ENCODE results near the gene GRIP1.

Gene GRIP1

GRCh38 chr12:66398931-66399910, 279.7 kb downstream of the GRIP1 start:
- no peaks in the 10 kb centered on the region for H3K9me3 ChIP-seq (replicated peaks; ENCODE audit: low read length)
- no peaks in the 10 kb centered on the region for H3K36me3 ChIP-seq (ENCODE audit: insufficient read depth, low read length)
- H3K4me3 ChIP-seq (ENCODE audit: low read length) = no peak overlapping the region
- H3K4me2 ChIP-seq (ENCODE audit: low read length) = no peak overlapping the region
- peaks cover under 1% of the 10 kb centered on the region for H3K27me3 ChIP-seq (ENCODE audit: control insufficient read depth, insufficient read depth, low read length)
- no peaks in the 10 kb centered on the region for H3K4me1 ChIP-seq (ENCODE audit: control insufficient read depth, insufficient read depth, low read length)
- H3K9ac ChIP-seq (ENCODE audit: low read depth, low read length) = no peak overlapping the region

- no peaks in the 10 kb centered on the region for H3K36me3 ChIP-seq (ENCODE audit: insufficient read depth, low read length)
- H3K9me3 ChIP-seq (replicated peaks; ENCODE audit: low read length) = no peaks in the 10 kb centered on the region
- no peak overlapping the region for H3K4me2 ChIP-seq (ENCODE audit: low read length)
- H3K4me1 ChIP-seq (ENCODE audit: control insufficient read depth, insufficient read depth, low read length) = no peaks in the 10 kb centered on the region
- no peak overlapping the region for H3K9ac ChIP-seq (ENCODE audit: low read depth, low read length)
- H3K4me3 ChIP-seq (ENCODE audit: low read length) = no peak overlapping the region
- peaks cover 8% of the 10 kb centered on the region for H3K27me3 ChIP-seq (ENCODE audit: control insufficient read depth, insufficient read depth, low read length)
Observed at GRCh38 chr12:66397574-66398290, 281.1 kb downstream of the GRIP1 start.

- no peak overlapping the region for H3K4me3 ChIP-seq (ENCODE audit: low read length)
- H3K9me3 ChIP-seq (replicated peaks; ENCODE audit: low read length) = no peaks in the 10 kb centered on the region
- H3K4me1 ChIP-seq (ENCODE audit: control insufficient read depth, insufficient read depth, low read length) = no peaks in the 10 kb centered on the region
Observed at GRCh38 chr12:66393890-66394289, 285.0 kb downstream of the GRIP1 start.

GRCh38 chr12:66392266-66392915, 286.5 kb downstream of the GRIP1 start:
- H3K9ac ChIP-seq (ENCODE audit: low read depth, low read length) = no peak overlapping the region

More at GRCh38 chr12:66393890-66394289, 285.0 kb downstream of the GRIP1 start:
- Histone ChIP-seq H3K4me2 (ENCODE audit: low read length) (no peak overlapping the region), H3K36me3 (ENCODE audit: insufficient read depth, low read length) (no peaks in the 10 kb centered on the region), H3K27me3 (ENCODE audit: control insufficient read depth, insufficient read depth, low read length) (peaks cover 14% of the 10 kb centered on the region), H3K9ac (ENCODE audit: low read depth, low read length) (no peak overlapping the region)

GRCh38 chr12:66388517-66388916, 290.4 kb downstream of the GRIP1 start:
- Histone ChIP-seq H3K9me3 (replicated peaks; ENCODE audit: low read length) (no peaks in the 10 kb centered on the region), H3K27me3 (ENCODE audit: control insufficient read depth, insufficient read depth, low read length) (peaks cover 19% of the 10 kb centered on the region), H3K9ac (ENCODE audit: low read depth, low read length) (no peak overlapping the region), H3K4me3 (ENCODE audit: low read length) (no peak overlapping the region), H3K4me2 (ENCODE audit: low read length) (no peak overlapping the region), H3K4me1 (ENCODE audit: control insufficient read depth, insufficient read depth, low read length) (no peaks in the 10 kb centered on the region), H3K36me3 (ENCODE audit: insufficient read depth, low read length) (no peaks in the 10 kb centered on the region)

More at GRCh38 chr12:66392266-66392915, 286.5 kb downstream of the GRIP1 start:
- no peaks in the 10 kb centered on the region for H3K9me3 ChIP-seq (replicated peaks; ENCODE audit: low read length)
- H3K36me3 ChIP-seq (ENCODE audit: insufficient read depth, low read length) = no peaks in the 10 kb centered on the region
- H3K27me3 ChIP-seq (ENCODE audit: control insufficient read depth, insufficient read depth, low read length) = peaks cover 20% of the 10 kb centered on the region
- H3K4me2 ChIP-seq (ENCODE audit: low read length) = no peak overlapping the region
- no peak overlapping the region for H3K4me3 ChIP-seq (ENCODE audit: low read length)
- no peaks in the 10 kb centered on the region for H3K4me1 ChIP-seq (ENCODE audit: control insufficient read depth, insufficient read depth, low read length)

GRCh38 chr12:66387117-66387516, 291.8 kb downstream of the GRIP1 start:
- H3K9me3 ChIP-seq (replicated peaks; ENCODE audit: low read length) = no peaks in the 10 kb centered on the region
- no peaks in the 10 kb centered on the region for H3K4me1 ChIP-seq (ENCODE audit: control insufficient read depth, insufficient read depth, low read length)
- H3K9ac ChIP-seq (ENCODE audit: low read depth, low read length) = no peak overlapping the region
- no peaks in the 10 kb centered on the region for H3K36me3 ChIP-seq (ENCODE audit: insufficient read depth, low read length)
- H3K4me3 ChIP-seq (ENCODE audit: low read length) = no peak overlapping the region
- peaks cover 23% of the 10 kb centered on the region for H3K27me3 ChIP-seq (ENCODE audit: control insufficient read depth, insufficient read depth, low read length)
- no peak overlapping the region for H3K4me2 ChIP-seq (ENCODE audit: low read length)

GRCh38 chr12:66380769-66381535, 297.9 kb downstream of the GRIP1 start:
- Histone ChIP-seq H3K4me1 (ENCODE audit: control insufficient read depth, insufficient read depth, low read length) (no peaks in the 10 kb centered on the region), H3K4me3 (ENCODE audit: low read length) (no peak overlapping the region), H3K4me2 (ENCODE audit: low read length) (no peak overlapping the region), H3K9me3 (replicated peaks; ENCODE audit: low read length) (no peaks in the 10 kb centered on the region), H3K36me3 (ENCODE audit: insufficient read depth, low read length) (no peaks in the 10 kb centered on the region), H3K9ac (ENCODE audit: low read depth, low read length) (no peak overlapping the region), H3K27me3 (ENCODE audit: control insufficient read depth, insufficient read depth, low read length) (peaks cover 5% of the 10 kb centered on the region)

GRCh38 chr12:66379616-66380015, 299.3 kb downstream of the GRIP1 start:
- no peak overlapping the region for H3K9ac ChIP-seq (ENCODE audit: low read depth, low read length)
- H3K4me1 ChIP-seq (ENCODE audit: control insufficient read depth, insufficient read depth, low read length) = no peaks in the 10 kb centered on the region
- no peak overlapping the region for H3K4me3 ChIP-seq (ENCODE audit: low read length)
- no peaks in the 10 kb centered on the region for H3K9me3 ChIP-seq (replicated peaks; ENCODE audit: low read length)
- H3K36me3 ChIP-seq (ENCODE audit: insufficient read depth, low read length) = no peaks in the 10 kb centered on the region
- H3K27me3 ChIP-seq (ENCODE audit: control insufficient read depth, insufficient read depth, low read length) = peaks cover 5% of the 10 kb centered on the region
- no peak overlapping the region for H3K4me2 ChIP-seq (ENCODE audit: low read length)

GRCh38 chr12:66375560-66375959, 303.3 kb downstream of the GRIP1 start:
- no peaks in the 10 kb centered on the region for H3K9me3 ChIP-seq (replicated peaks; ENCODE audit: low read length)
- H3K9ac ChIP-seq (ENCODE audit: low read depth, low read length) = no peak overlapping the region
- H3K4me3 ChIP-seq (ENCODE audit: low read length) = no peak overlapping the region
- no peak overlapping the region for H3K4me2 ChIP-seq (ENCODE audit: low read length)
- no peaks in the 10 kb centered on the region for H3K36me3 ChIP-seq (ENCODE audit: insufficient read depth, low read length)
- no peaks in the 10 kb centered on the region for H3K27me3 ChIP-seq (ENCODE audit: control insufficient read depth, insufficient read depth, low read length)
- H3K4me1 ChIP-seq (ENCODE audit: control insufficient read depth, insufficient read depth, low read length) = no peaks in the 10 kb centered on the region

GRCh38 chr12:66371982-66372381, 306.9 kb downstream of the GRIP1 start:
- Histone ChIP-seq H3K9me3 (replicated peaks; ENCODE audit: low read length) (no peaks in the 10 kb centered on the region), H3K4me2 (ENCODE audit: low read length) (no peak overlapping the region), H3K9ac (ENCODE audit: low read depth, low read length) (no peak overlapping the region), H3K4me3 (ENCODE audit: low read length) (no peak overlapping the region), H3K4me1 (ENCODE audit: control insufficient read depth, insufficient read depth, low read length) (no peaks in the 10 kb centered on the region), H3K36me3 (ENCODE audit: insufficient read depth, low read length) (no peaks in the 10 kb centered on the region), H3K27me3 (ENCODE audit: control insufficient read depth, insufficient read depth, low read length) (peaks cover 6% of the 10 kb centered on the region)

All from skeletal muscle satellite cell (primary cell).